ENCODE data around the gene HOXD8. TPM values are rescaled to one million over a fixed set of nuclear protein-coding genes. Genes with fewer than 3 reads are reported as not detected.

HOXD8 gene
- total and polyA plus RNA-seq, 2 of the 8 experiments (the other 6 are each of a cell fraction or from before 2014, with no cell fraction given) = not detected

- TF ChIP-seq, protein P1, sequence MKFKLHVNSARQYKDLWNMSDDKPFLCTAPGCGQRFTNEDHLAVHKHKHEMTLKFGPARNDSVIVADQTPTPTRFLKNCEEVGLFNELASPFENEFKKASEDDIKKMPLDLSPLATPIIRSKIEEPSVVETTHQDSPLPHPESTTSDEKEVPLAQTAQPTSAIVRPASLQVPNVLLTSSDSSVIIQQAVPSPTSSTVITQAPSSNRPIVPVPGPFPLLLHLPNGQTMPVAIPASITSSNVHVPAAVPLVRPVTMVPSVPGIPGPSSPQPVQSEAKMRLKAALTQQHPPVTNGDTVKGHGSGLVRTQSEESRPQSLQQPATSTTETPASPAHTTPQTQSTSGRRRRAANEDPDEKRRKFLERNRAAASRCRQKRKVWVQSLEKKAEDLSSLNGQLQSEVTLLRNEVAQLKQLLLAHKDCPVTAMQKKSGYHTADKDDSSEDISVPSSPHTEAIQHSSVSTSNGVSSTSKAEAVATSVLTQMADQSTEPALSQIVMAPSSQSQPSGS (IDR thresholded peaks at IDR 0.05; ENCODE audit: low read length) = no peak
- TF ChIP-seq BACH1 (IDR thresholded peaks at IDR 0.05; ENCODE audit: low read length) (0 out of 2 replicates have a peak, but pooled peaks have one; percentile 4), CTBP2 (IDR thresholded peaks at IDR 0.05; ENCODE audit: borderline replicate concordance, insufficient read depth, insufficient read length, low read length) (peak; percentile 90), MAX (IDR thresholded peaks at IDR 0.05) (peak; percentile 39; the same call in 1 of the 2 replicates), ASH2L (IDR thresholded peaks at IDR 0.05; ENCODE audit: low read length) (peak; percentile 71), RAD21 (IDR thresholded peaks at IDR 0.05 in 1 of 2, conservative IDR thresholded peaks at IDR 0.05 in 1 of 2; ENCODE audit: low read depth in 2 of 2, low read length in 2 of 2) (peak in 1 of 2 experiments; percentile 8; a peak in 1 of 4 replicates), SRF (IDR thresholded peaks at IDR 0.05; ENCODE audit: low read depth, low read length) (no peak), SUZ12 (IDR thresholded peaks at IDR 0.05; ENCODE audit: low read length) (peak; percentile 95)
- TF ChIP-seq, protein P2, sequence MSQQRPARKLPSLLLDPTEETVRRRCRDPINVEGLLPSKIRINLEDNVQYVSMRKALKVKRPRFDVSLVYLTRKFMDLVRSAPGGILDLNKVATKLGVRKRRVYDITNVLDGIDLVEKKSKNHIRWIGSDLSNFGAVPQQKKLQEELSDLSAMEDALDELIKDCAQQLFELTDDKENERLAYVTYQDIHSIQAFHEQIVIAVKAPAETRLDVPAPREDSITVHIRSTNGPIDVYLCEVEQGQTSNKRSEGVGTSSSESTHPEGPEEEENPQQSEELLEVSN (IDR thresholded peaks at IDR 0.05) = peak; percentile 48; the same call in 1 of the 2 replicates
Measured at GRCh38 chr2:176174824-176175708, 45.6 kb downstream of the HOXD8 start (continued).
